ENCODE data around the gene BUD13. TPM values are rescaled to one million over a fixed set of nuclear protein-coding genes. Genes with fewer than 3 reads are reported as not detected.
A peak's percentile ranks its signal among the peaks of the same experiment; 100 is the strongest.

Gene BUD13
- total and polyA plus RNA-seq, 2 of the 13 experiments (the other 11 are each of a cell fraction or from before 2014, with no cell fraction given): 13.3 to 25.9 TPM

DNA sequence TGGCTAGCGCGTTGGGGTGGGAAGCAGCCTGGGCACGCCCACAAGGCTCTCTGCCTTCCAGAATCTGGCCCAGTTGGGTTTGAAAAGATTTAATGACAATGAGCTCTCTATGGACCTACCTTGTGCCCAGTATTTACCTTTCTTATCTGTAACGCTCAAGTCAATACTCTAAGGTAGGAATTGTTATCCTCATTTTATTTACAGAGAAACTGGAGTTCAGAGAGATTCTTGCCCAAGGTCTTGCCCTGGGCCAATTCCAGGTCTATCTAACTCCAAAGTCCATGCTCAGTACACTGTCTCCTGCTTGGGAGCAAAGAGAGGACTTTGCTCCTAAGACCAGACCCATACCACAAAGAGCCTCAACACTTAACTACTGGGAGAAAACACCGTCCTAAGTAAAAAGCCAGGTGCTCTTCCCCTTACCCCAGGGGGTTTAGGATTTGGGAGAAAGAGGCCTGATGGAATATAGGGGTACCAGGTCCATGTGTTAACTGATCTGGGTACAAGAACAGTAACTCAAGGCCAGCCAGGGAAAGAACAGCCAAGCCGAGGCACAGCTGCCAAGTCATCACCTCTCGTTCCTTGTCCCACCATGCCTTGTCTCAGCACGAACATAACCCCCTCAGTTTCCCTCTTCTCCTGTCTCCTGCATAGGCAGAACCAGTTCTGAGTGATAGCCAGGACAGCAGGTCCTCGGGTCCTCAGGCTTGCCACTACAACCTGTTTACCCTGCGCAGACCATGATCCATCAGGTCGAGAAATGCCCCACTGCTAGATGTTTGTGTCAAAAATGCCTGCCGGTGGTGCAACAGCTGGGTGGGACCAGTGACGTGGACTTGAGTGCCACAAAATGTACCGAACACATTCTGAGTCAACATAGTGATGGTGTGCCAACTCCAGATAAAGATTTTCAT is 35.7 kb upstream of the BUD13 start (continued):
- TF ChIP-seq ZBTB40 (IDR thresholded peaks at IDR 0.05) (no peak), ZBTB40 (CRISPR knock-in tag; IDR thresholded peaks at IDR 0.05) (peak; percentile 16; the same call in 1 of the 2 replicates), HDAC6 (IDR thresholded peaks at IDR 0.05; ENCODE audit: low read depth, low read length) (no peak), TCF7 (IDR thresholded peaks at IDR 0.05; ENCODE audit: low read depth) (peak; percentile 96), ZNF746 (CRISPR knock-in tag; IDR thresholded peaks at IDR 0.05) (peak; percentile 76; the same call in 1 of the 2 replicates), JUN (CRISPR knock-in tag; IDR thresholded peaks at IDR 0.05) (no peak; the same call in 1 of the 2 replicates), PLRG1 (conservative IDR thresholded peaks at IDR 0.05) (no peak), IKZF1 (IDR thresholded peaks at IDR 0.05) (no peak), REL (CRISPR knock-in tag; conservative IDR thresholded peaks at IDR 0.05) (no peak), KAT7 (CRISPR knock-in tag; IDR thresholded peaks at IDR 0.05; ENCODE audit: borderline replicate concordance) (no peak), EEA1 (CRISPR knock-in tag; IDR thresholded peaks at IDR 0.05; ENCODE audit: borderline replicate concordance) (0 out of 2 replicates have a peak, but pooled peaks have one; percentile 55), ZNF225 (CRISPR knock-in tag; IDR thresholded peaks at IDR 0.05) (no peak), MIER3 (CRISPR knock-in tag; IDR thresholded peaks at IDR 0.05; ENCODE audit: borderline replicate concordance) (peak; percentile 63; the same call in 1 of the 2 replicates), MAFK (conservative IDR thresholded peaks at IDR 0.05 in 1 of 2, IDR thresholded peaks at IDR 0.05 in 1 of 2; ENCODE audit: low read length in 2 of 2) (no peak)
- TF ChIP-seq, protein P1, sequence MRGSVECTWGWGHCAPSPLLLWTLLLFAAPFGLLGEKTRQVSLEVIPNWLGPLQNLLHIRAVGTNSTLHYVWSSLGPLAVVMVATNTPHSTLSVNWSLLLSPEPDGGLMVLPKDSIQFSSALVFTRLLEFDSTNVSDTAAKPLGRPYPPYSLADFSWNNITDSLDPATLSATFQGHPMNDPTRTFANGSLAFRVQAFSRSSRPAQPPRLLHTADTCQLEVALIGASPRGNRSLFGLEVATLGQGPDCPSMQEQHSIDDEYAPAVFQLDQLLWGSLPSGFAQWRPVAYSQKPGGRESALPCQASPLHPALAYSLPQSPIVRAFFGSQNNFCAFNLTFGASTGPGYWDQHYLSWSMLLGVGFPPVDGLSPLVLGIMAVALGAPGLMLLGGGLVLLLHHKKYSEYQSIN (CRISPR knock-in tag; IDR thresholded peaks at IDR 0.05; ENCODE audit: borderline replicate concordance): no peak
- TF ChIP-seq, protein P2, sequence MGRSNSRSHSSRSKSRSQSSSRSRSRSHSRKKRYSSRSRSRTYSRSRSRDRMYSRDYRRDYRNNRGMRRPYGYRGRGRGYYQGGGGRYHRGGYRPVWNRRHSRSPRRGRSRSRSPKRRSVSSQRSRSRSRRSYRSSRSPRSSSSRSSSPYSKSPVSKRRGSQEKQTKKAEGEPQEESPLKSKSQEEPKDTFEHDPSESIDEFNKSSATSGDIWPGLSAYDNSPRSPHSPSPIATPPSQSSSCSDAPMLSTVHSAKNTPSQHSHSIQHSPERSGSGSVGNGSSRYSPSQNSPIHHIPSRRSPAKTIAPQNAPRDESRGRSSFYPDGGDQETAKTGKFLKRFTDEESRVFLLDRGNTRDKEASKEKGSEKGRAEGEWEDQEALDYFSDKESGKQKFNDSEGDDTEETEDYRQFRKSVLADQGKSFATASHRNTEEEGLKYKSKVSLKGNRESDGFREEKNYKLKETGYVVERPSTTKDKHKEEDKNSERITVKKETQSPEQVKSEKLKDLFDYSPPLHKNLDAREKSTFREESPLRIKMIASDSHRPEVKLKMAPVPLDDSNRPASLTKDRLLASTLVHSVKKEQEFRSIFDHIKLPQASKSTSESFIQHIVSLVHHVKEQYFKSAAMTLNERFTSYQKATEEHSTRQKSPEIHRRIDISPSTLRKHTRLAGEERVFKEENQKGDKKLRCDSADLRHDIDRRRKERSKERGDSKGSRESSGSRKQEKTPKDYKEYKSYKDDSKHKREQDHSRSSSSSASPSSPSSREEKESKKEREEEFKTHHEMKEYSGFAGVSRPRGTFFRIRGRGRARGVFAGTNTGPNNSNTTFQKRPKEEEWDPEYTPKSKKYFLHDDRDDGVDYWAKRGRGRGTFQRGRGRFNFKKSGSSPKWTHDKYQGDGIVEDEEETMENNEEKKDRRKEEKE (IDR thresholded peaks at IDR 0.05): no peak

Data from HepG2 (cell line).